HG03025 (cell line): Measurements from ENCODE around the gene SPEM1.

Experiments
- ATAC-seq: cut with Tn5 transposase; IDR thresholded peaks from one replicate; pipeline ENCODE4 v1.9.1; 2021; ENCODE audit warnings: mild to moderate bottlenecking, moderate library complexity; ENCODE audit not compliant: unreplicated experiment, low FRiP score

Gene SPEM1

DNA sequence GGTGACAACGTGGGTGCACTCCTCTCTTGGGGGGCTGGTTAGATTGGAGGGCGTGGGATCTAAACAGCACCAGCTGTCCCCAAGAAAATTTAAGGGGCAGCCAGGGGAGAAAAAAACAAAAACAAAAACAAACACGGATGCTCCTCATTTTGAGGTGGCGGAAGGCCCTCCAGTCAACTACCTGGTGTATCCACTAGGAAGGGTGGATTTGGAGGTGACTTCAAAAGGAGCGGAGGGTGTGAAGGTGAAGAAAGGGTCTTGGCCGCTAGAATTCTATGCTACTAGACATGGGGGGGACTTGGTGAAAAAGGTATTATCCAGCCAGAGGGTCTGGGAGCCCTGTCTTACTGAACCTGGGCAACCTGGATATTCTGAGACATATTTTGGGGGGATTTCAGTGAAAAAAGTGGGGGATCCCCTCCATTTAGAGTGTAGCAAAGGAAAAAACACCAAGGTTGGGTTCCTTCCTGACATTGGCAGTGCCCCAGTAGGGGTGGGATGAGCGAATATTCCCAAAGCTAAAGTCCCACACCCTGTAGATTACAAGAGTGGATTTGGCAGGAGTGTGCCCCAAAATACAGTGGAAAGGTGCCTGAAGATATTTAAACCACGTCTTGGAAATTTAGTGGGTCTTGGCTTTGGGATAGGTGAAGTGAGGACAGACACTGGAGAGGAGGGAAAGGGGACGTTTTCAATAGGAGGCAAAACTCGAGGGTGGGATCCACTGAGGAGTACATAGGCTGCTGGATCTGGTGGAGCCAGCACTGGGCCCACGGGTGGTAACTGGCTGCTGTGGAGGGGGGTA is 18.7 kb downstream of the SPEM1 start:
- no peak for ATAC-seq

DNA sequence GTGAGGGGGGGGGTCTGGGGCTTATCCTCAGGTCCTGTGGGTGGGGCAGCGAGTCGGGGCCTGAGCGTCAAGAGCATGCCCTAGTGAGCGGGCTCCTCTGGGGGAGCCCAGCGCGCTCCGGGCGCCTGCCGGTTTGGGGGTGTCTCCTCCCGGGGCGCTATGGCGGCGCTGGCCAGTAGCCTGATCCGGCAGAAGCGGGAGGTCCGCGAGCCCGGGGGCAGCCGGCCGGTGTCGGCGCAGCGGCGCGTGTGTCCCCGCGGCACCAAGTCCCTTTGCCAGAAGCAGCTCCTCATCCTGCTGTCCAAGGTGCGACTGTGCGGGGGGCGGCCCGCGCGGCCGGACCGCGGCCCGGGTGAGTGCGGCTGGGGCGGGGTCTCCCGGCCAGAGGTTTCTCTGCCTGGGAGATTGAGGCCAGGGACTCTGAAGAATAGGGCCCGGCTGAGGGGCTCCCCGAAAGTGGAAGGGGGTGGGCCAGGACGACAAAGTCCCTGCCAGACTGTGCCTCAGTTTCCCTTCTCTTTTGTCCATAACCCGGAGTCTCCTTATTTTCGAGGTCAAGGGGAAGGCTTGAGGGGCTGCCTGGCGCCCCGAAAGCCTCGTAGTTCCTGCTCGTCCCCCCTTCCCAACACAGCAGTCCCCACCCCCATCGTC is 19.5 kb downstream of the SPEM1 start, which contains the start of gene FGF11:
FGF11 (plus strand) TSS at position 51 of the 651 bp plus-strand sequence; CDS start at position 160, 109 bp downstream.
- no peak for ATAC-seq

DNA sequence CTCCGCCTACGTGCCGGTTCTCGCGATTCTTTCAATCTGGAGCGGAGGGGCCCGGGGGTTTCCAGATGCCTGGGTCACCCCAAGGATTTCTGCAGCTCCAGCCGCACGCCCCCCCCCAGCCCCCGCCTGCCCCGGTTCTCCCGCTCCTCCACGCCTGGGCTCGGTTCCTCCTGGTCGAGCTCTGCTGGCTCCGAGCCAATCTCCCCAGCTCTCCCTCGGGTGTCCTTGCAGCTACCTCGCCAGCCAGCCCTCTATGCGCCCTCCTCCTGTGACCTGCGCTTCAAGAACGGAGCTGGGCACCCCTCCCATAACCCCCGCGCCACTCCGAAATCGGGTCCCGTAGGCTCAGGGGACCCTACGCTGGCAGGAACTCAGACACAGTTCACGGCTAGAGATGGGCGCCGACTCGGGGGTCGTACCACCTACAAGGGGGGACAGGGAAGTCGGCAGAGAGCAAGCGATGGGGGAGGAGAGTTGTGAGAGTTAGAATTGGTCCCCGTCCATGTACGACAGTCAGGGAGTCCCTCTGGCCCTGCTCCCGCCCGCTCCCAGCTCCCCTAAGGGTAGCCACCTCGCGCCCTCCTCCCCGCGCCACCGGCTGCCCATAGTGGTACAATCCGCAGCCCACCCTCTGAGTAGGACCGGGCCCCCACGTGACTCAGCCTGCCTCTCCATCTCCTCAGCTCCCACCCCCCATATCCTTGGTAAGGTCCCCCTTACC is 20.1 kb downstream of the SPEM1 start:
- ATAC-seq, result no peak

DNA sequence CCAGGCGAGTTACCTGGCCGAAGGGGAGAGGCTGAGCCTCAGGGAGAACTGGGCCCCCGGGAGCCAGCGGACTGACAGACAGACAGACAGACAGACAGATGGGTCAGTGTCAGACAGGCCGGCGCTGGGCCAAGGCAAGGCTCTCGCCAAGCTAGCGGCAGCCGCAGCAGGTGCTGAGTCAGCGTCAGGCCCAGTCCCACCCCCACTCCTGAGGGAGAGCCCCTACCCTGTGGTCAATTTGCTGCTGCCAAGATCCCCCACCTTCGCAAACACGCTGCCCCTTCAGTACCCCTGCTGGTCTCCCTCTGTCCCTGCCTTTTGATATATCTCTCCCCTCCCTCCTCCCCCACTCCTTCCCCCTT is 20.7 kb downstream of the SPEM1 start:
- no peak for ATAC-seq

DNA sequence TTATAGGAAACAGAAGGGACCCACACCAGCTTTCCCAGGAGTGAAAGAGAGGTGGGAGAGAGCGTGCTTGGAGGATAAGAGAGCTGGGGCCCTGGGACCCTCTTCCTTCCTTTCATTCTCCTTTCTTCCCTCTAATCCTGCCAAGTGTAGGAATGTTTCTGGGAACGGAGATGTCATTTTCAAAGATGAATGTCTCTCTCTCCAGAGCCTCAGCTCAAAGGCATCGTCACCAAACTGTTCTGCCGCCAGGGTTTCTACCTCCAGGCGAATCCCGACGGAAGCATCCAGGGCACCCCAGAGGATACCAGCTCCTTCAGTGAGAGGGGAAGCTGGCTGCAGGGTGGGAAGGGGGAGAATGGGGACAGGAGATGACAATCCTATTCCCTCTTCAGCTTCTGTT is 21.1 kb downstream of the SPEM1 start:
- no peak for ATAC-seq

DNA sequence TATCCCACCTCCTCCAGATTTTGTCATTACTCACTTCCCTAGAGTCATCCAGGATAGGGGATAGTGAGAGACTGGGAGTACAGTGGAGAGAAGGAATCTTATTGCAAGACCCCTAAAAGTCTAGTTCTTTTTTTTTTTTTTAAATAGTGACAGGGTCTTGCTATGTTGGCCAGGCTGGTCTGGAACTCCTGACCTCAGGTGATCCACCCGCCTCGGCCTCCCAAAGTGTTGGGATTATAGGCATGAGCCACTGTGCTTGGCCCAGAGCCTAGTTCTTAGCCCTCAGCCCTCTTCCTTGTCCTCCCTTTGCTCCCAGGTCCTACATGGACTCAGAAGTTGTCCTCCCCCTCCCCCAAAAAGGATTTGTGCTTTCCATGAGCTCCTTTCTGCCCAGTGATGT is 22.0 kb downstream of the SPEM1 start:
- ATAC-seq, result no peak

DNA sequence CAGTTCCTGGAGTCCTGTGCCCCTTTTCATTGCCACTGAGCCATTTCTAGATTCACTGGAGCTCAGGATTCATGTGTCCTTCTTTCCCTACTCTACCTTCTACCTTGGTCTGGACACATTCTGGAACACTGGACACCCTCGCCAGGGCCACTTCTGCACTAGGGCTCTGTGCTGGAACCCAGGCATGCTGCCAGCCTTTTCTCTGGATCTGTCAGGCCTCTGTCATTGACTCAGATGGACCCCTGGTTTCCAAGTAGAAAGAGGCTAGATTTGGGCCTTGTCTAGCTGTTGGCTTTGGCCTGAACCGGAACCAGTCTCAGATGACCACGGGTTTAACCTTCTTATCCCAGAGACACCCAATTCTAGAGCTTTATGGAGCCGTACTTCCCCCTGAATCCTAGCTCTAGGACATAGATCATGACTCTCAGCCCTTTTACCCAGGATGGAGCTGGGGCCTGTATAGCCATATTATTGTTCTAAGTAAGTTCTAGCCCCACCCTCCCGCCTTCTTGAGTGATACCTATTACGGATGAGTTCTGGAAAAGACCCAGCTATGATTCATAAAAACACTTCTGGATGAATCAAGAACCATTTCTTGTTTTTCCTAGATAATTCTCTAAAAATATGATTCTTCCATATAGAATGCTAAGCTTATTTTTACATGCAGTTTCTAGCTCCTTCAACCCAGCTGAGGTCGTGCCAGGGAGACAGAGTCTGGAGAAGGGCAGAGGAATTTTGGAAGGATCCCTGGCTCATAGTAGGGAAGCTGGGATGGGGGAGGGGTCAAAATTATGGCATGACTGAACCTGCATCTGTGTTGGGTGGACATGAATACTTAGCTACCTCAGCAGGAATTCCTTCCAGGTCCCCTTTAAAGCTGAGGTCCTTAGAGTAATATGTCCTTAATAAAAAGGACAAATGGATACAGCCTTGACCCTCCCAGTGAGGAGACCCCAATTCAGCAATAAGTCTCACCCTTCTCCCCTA is 23.7 kb downstream of the SPEM1 start:
- ATAC-seq, result no peak

DNA sequence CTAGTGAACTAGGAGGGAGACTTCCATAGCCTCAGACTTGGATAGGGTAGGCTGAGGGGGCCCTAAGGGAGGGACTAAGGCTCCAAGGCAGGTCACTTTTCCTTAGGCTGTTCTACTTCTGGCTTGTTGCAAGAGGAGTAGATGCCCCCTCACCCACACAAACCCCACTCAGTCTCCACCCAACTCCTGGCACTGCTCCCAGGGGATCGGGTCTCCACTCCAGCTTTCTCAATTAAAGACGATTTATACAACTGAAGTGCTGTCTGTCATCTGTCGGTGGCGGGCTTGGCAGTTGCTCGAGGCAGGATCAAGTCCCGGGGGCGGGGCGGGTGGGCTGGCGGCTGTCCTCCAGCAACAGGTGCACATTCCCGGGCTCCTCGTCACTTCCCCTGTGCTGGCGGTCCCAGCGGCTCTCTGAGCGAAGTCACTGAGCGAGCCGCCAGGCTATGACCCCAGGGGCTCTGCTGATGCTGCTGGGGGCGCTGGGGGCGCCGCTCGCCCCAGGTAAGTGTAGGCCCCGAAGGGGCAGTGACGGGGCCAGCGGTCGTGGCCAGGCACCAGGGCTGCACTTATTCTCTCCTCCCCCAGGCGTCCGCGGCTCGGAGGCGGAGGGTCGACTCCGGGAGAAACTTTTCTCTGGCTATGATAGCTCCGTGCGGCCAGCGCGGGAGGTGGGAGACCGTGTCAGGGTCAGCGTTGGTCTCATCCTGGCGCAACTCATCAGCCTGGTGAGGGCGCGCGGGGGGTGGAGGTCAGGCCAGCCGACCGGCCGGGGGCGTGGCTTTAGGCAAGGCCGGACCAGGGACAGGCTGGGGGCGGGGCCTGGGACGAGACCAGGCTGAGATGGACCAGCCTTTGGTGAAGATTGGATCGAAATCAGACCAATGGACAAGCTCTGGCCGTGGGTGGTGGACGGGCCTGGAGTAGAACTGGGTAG is 24.8 kb downstream of the SPEM1 start, which contains the start of gene CHRNB1:
CHRNB1 (plus strand) TSS at position 380 of the 937 bp plus-strand sequence; CDS start at position 447, 67 bp downstream.
- ATAC-seq, result no peak

DNA sequence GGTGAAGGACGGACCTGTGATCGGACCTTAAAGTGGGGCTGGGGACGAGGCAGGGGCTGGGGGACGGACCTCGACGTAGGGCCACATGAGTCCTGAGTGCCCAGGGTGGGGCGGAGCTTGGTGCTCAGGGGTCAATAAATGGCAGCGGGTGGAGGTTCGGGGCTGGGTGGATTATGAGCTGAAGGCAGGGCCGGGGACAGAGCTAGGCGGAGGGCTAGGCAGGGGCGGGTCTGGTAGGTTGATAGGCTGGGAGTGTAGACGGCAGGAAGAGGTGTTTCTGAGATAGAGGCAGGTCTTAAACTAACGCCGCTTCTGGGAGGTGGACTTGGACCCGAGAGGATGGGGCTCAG is 25.5 kb downstream of the SPEM1 start:
- no peak for ATAC-seq

DNA sequence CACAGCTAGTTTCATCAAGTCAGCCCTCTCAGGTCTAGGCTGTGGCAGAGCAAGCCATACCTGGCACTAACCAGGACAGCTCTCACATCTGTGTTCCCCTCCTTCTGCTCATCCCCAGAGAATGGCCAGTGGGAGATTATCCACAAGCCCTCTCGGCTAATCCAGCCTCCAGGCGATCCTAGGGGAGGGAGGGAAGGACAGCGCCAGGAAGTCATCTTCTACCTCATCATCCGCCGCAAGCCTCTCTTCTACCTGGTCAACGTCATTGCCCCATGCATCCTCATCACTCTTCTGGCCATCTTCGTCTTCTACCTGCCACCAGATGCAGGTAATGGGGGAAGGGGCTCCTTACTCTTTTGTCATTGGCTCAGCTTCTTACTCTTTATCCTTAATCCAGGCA is 28.3 kb downstream of the SPEM1 start:
- ATAC-seq, result no peak

DNA sequence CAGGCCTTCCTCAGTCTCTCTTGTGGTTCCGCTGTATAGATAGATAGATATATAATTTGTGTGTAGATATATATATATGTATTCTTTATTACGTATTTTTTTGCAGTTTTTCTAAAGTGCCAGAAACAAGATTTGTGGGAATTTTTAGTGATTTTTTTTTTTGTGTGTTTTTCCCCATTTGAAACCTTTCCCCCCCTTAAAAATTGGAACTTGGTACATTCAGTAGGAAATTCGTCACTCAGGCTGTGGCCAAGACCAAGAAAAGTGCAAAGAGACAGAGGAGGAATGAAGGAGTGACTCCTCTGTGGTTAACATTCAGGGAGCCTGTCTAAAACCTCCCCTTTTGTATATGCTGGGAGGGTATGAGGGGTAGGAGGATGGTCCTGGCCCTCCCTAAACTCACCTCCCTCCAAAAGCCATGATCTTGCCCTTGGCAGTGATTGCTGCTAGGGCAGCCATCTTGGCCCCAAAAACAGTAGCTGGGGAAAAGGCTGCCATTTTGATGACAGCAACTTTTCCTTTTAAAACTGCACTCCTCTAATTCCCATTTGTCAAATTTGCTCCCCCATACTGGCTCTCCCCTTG is 39.9 kb downstream of the SPEM1 start:
- no peak for ATAC-seq

DNA sequence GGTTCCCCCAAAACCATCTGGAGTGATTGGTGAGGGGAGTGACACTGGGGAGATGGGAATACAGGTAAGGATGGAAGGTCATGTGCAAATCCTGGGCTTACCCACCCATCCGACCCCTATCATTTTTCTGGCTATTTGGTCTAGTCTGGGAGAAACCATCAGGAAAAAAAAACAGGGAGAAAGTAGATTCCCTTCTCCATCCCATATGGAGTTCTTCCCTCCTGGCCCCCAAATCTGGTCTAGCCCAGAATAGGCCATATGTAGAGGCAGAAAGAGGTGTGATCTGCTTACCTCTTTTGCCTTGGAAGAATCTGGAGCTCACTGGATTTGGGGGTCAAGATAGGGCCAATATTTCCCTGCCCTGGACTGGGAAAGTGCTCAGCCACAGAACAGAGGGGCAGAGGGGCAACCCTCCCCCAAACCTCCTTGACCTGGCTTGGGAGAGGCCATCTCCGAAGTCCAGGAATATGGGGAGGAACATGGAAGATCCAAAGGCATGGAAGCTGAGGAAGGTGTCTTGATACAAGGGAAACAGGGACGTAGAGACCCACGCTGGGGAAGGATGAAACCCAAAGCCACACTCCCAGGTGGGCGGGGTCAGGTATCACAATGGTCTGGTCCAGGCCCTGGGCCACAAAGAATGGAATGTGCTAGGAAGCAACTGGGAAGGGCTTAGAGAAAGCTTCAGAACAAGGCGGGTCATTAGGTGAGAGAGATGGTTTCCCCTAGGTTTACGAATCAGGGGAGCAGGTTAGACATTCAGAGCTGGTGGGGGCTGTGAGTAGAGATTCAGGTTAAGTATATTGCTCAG is 40.9 kb downstream of the SPEM1 start:
- no peak for ATAC-seq

DNA sequence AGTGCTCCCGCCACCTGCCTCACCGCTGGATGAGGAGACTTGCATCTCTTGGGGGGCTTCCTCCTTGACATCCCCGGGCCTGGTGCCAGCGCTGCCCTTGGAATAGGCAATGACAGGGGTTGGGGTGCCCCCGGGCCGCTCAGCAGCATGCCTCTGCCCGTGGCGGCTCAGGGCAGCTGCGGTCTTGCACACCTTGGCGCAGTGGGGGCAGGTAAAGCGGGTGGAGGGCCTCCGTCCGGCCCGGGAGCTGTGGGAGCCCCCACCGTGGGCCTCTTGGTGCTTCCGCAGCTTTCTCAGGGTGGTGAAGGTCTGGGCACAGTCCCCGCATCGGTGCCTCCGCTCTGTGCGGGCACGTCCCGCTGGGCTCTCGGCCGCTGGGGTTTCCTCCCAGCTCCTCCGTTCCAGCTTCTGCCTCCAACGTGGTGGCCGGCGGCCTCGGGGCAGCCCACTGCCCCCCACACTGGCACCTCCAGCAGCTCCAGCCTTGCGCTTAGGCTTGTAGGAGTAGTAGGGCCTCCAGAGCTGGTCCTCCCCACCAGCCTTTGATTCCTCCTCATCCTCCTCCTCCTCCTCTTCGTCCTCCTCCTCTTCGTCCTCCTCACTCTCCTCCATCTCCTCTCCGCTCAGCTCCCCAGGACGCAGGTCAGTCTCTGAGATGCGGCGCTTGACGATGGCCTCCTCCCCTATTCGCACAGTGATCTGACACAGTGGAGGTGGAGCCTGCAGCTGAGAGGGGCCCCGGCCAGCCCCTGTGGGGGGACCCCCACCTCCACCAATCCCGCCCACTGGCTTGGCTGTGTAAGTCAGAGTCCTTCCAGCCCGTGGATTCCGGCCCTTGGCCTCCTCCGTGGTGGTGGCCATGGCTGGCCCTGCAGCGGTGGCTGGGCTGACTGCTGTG is 42.6 kb downstream of the SPEM1 start:
- no peak for ATAC-seq

DNA sequence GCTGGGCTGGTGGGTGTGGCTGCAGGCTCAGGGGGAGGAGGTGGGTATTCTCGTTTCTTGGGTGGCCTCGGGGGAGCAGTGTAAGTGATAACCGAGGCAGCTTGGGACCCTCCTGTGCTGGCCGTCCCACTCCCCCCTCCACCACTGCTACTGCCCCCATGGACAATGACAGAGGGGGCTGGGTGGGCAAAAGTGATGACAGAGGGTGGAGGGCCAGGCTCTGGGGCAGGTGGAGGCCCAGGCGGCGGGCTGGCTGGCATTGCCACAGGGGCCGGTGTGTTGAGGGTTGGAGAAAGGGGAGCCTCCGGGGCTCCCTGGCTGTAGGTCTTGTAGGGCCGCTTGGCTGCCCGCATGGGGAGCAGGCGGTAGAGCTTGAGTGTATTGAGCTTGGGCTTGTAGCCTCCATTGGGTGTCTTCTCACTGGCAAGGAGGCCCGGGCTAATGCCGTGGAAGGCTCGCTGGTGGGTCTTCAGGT is 43.3 kb downstream of the SPEM1 start:
- no peak for ATAC-seq

DNA sequence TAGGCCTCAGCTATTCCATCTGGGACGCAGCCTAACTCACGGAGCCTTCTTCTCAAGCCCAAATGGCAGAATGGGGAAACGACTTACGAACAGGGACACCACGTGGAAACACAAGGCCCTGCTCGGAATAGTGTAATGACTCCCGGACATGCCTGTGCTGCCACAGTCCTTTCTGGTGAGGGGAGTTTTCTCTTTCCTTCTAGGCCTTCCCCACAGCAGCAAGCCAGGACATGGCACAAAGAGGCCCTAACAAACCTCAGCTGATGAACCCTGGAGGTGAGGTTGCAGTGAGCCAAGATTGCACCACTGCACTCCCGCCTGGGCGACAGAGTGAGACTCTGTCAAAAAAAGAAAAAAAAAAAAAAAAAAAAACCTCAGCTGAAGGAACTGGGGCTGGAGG is 44.0 kb downstream of the SPEM1 start:
- no peak for ATAC-seq

DNA sequence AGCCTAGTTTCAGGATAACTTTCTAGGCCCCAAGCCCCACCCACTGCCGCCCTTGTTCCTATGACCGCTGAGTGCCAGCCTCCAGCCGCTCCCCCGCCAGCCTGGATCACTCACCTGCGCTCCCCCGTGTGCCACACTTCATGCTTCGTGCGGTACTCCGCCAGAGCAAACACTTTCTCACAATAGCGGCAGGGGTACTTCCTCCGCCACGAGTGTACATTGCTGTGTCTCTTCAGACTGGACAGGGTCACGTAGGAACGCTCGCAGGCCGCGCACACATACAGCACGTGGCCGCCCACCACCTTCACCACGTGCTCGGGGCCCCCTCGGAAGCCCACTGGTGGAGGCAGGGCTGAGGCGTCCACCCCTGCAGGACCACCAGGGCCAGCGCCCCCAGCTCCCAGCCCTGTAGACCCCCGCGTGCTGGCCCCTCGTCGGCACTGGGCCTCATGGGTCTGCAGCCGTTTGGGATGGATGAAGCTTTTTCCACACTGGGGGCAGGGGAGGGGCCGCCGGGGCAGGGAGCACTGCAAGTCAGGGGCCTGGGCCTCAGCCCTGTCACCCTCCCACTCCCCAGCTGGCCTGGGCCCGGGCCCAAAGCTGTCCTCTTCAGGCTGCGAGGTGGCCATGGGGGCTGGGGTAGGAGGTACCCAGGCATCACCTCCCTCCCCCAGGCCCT is 45.6 kb downstream of the SPEM1 start:
- no peak for ATAC-seq

DNA sequence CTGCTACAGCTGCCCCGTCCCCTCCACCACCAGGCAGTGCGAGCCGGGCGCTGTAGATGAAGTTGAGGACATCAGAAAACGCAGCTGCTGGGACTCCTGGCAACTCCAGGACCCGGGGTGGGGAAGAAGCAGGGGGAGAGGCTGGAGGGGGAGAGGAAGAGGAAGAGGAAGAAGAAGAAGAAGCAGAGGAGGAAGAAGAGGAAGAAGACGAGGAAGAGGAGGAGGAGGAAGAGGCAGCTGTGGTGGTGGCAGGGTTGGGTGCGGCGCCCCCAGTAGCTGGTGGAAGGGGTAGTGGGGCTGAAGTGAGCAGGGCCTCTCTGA is 46.2 kb downstream of the SPEM1 start:
- ATAC-seq, result no peak
